K562 (cell line): ENCODE results near the gene PPP1R17. TPM values are rescaled to one million over a fixed set of nuclear protein-coding genes. Genes with fewer than 3 reads are reported as not detected.

Source experiments
- ATAC-seq: fragments of 200-7000 bp; cut with Tn5 transposase; 3 replicates; pipeline ENCODE4 v1.9.1; 2020; ENCODE audit warnings: moderate library complexity
- BruUV-seq: library from RNA; stranded (reverse); fragments of 400-500 nt; replicated peaks from 2 replicates; lab custom pipeline; 2021; lab: Mats Ljungman, UMichigan
- CTCF ChIA-PET: fragments of 300-600 bp; formaldehyde crosslinking; extraction: SDS; loops from one replicate; lab custom pipeline; 2021; ENCODE audit warnings: low intra/inter-chr PET ratio; lab: Yijun Ruan, JAX
- POLR2A ChIA-PET: fragments of 300-600, 350-650 bp; sonication (Branson Sonifier 250); formaldehyde crosslinking; extraction: SDS; loops from one replicate; lab custom pipeline; 2021; ENCODE audit warnings: antibody characterized with exemption, inconsistent platforms; lab: Yijun Ruan, JAX
- DNase-seq, 4 experiments: peaks; one replicate each; pipeline versions ENCODE4 v3.0.0 to v3.0.0-alpha.2; 2011 to 2018; ENCODE audit warnings: low spot score in 3 of 4, mixed read lengths in 3 of 4; ENCODE audit errors: extremely low read depth in 1 of 4
- FAIRE-seq: peaks from 2 replicates; lab custom pipeline; 2011; peaks lifted over from hg19 to GRCh38; lab: Jason Lieb, UNC
- H2AFZ ChIP-seq: 2 replicates; pipeline ENCODE4 v1.6.0; 2011; ENCODE audit warnings: low read depth, low read length, control low read depth, inconsistent platforms
- H3K27ac ChIP-seq: fragments of 200-600 bp; 3 replicates; pipeline ENCODE4 v1.8.0; 2011; ENCODE audit warnings: low read depth, mild to moderate bottlenecking, control low read depth, inconsistent platforms, low read length, moderate library complexity, mixed read lengths; ENCODE audit errors: extremely low read depth
- H3K27me3 ChIP-seq, 2 experiments: fragments of 300-600 bp in 1 of 2; 2 replicates in 1 of 2; 3 replicates in 1 of 2; pipeline versions ENCODE4 v1.6.0 to v1.8.0; 2011; ENCODE audit warnings: inconsistent platforms in 2 of 2, low read length in 2 of 2, mild to moderate bottlenecking in 1 of 2, mixed read lengths in 1 of 2, moderate library complexity in 1 of 2; ENCODE audit not compliant: control insufficient read depth in 2 of 2, insufficient read depth in 2 of 2
- H3K36me3 ChIP-seq: fragments of 300-600 bp; 3 replicates; pipeline ENCODE4 v1.8.0; 2011; ENCODE audit warnings: mild to moderate bottlenecking, low read length, inconsistent platforms; ENCODE audit not compliant: control insufficient read depth, insufficient read depth
- H3K4me1 ChIP-seq, 2 experiments: fragments of 200-600 bp in 1 of 2; replicated peaks in 1 of 2; 2 replicates in 1 of 2; 3 replicates in 1 of 2; pipeline versions ENCODE4 v1.5.1 to v1.8.0; 2011; ENCODE audit warnings: inconsistent platforms in 2 of 2, low read length in 2 of 2, mild to moderate bottlenecking in 1 of 2, mixed read lengths in 1 of 2, moderate library complexity in 1 of 2; ENCODE audit not compliant: control insufficient read depth in 2 of 2, insufficient read depth in 2 of 2
- H3K4me2 ChIP-seq: 2 replicates; pipeline ENCODE4 v1.6.1; 2011; ENCODE audit warnings: low read length, control low read depth, inconsistent platforms, mixed read lengths; ENCODE audit not compliant: insufficient read depth
- H3K4me3 ChIP-seq: fragments of 200-600 bp; sonication (generic), shearing (Covaris generic); 2 replicates; pipeline ENCODE4 v1.5.1; 2016; ENCODE audit warnings: control low read depth, inconsistent platforms
- H3K79me2 ChIP-seq: fragments of 200-600 bp; 3 replicates; pipeline ENCODE4 v1.8.0; 2011; ENCODE audit warnings: low read length, inconsistent platforms; ENCODE audit not compliant: control insufficient read depth, insufficient read depth
- H3K9ac ChIP-seq, 2 experiments: 2 replicates each; pipeline versions ENCODE4 v1.6.0 to v1.6.1; 2011; ENCODE audit warnings: low read depth in 2 of 2, low read length in 2 of 2, control low read depth in 1 of 2, inconsistent platforms in 1 of 2, mild to moderate bottlenecking in 1 of 2, mixed read lengths in 1 of 2; ENCODE audit not compliant: insufficient read depth in 1 of 2
- H3K9me1 ChIP-seq: one replicate; pipeline ENCODE4 v1.6.0; 2011; ENCODE audit warnings: inconsistent platforms, mild to moderate bottlenecking, low read length, moderate library complexity; ENCODE audit not compliant: control insufficient read depth, insufficient read depth
- H3K9me3 ChIP-seq: replicated peaks from 2 replicates; pipeline ENCODE4 v1.5.1; 2011; ENCODE audit warnings: low read depth, low read length, inconsistent platforms; ENCODE audit not compliant: control insufficient read depth, insufficient read depth
- H4K20me1 ChIP-seq: replicated peaks from 2 replicates; pipeline ENCODE4 v1.6.1; 2011; ENCODE audit warnings: low read length, inconsistent platforms, mixed read lengths; ENCODE audit not compliant: control insufficient read depth, insufficient read depth
- ADNP ChIP-seq: fragments of 200-800 bp; sonication (Bioruptor generic); IDR thresholded peaks from 2 replicates; pipeline ENCODE4 v1.6.1; 2016; ENCODE audit warnings: missing genetic modification characterization, missing compliant biosample characterization
- ARID4B ChIP-seq: sonication (generic); formaldehyde crosslinking; IDR thresholded peaks from 2 replicates; pipeline ENCODE4 v1.8.0; 2022; ENCODE audit warnings: mild to moderate bottlenecking, missing genetic modification reagents
- ARNT ChIP-seq, 2 experiments: fragments of 450-650 bp; IDR thresholded peaks; 2 replicates each; pipeline ENCODE4 v1.6.1; 2016; ENCODE audit warnings: mild to moderate bottlenecking in 1 of 2
- E2F6 ChIP-seq, 2 experiments: IDR thresholded peaks; 2 replicates each; pipeline ENCODE4 v1.6.1; 2011; ENCODE audit warnings: borderline replicate concordance in 1 of 2, control low read depth in 1 of 2, low read depth in 1 of 2, low read length in 1 of 2, mild to moderate bottlenecking in 1 of 2, mixed read lengths in 1 of 2, moderate library complexity in 1 of 2; ENCODE audit not compliant: insufficient read depth in 1 of 2, insufficient read length in 1 of 2, poor library complexity in 1 of 2, severe bottlenecking in 1 of 2; ENCODE audit errors: extremely low read depth in 1 of 2
- ESRRA ChIP-seq: fragments of 450-650 bp; IDR thresholded peaks from 2 replicates; pipeline ENCODE4 v1.6.1; 2014; ENCODE audit warnings: low read depth, mild to moderate bottlenecking, moderate library complexity, borderline replicate concordance
- FOXK1 ChIP-seq: sonication (generic); formaldehyde crosslinking; IDR thresholded peaks from 2 replicates; pipeline ENCODE4 v1.8.0; 2022; ENCODE audit warnings: missing genetic modification reagents, mild to moderate bottlenecking, borderline replicate concordance
- IFI16 ChIP-seq: fragments of 250-450 bp; sonication (Bioruptor Pico); IDR thresholded peaks from 2 replicates; pipeline ENCODE4 v2.1.2; 2022; ENCODE audit warnings: mild to moderate bottlenecking, inconsistent platforms
- MBD2 ChIP-seq: sonication (generic); IDR thresholded peaks from 2 replicates; pipeline ENCODE4 v1.6.1; 2016; ENCODE audit warnings: low read depth, borderline replicate concordance
- NCOA4 ChIP-seq: fragments of 450-650 bp; IDR thresholded peaks from 2 replicates; pipeline ENCODE4 v1.6.1; 2018; ENCODE audit warnings: mild to moderate bottlenecking; ENCODE audit not compliant: partially characterized antibody
- NKRF ChIP-seq: fragments of 450-650 bp; IDR thresholded peaks from 2 replicates; pipeline ENCODE4 v1.6.1; 2016; ENCODE audit warnings: borderline replicate concordance
- PATZ1 ChIP-seq: fragments of 250-450 bp; sonication (Bioruptor Pico); IDR thresholded peaks from 2 replicates; pipeline ENCODE4 v1.5.0; 2020; ENCODE audit warnings: mild to moderate bottlenecking, borderline replicate concordance
- ZFP36 ChIP-seq: fragments of 150-350 bp; IDR thresholded peaks from 2 replicates; pipeline ENCODE4 v1.6.1; 2018; ENCODE audit warnings: low read length, low read depth; ENCODE audit not compliant: partially characterized antibody
- ZNF274 ChIP-seq: IDR thresholded peaks from 2 replicates; pipeline ENCODE4 v1.6.1; 2011; ENCODE audit warnings: low read depth, mild to moderate bottlenecking, low read length, moderate library complexity, borderline replicate concordance
- WGBS: fragments of 100-300 bp; shearing (Covaris generic); methylation state at CpG from one replicate; pipeline ENCODE4 v1.1.6; 2016; ENCODE audit warnings: low coverage, mixed read lengths; ENCODE audit not compliant: insufficient coverage; ENCODE audit errors: missing lambda C conversion rate; 5-methylcytosine and 5-hydroxymethylcytosine counted together
- in situ Hi-C: fragments of 300-500 bp; cut with MboI; formaldehyde crosslinking; loops from 4 replicates; pipeline ENCODE4 v1.15.0; 2018; ENCODE audit warnings: inconsistent platforms, mixed read lengths
- intact Hi-C: fragments of 100-400 bp; cut with micrococcal nuclease; formaldehyde crosslinking; loops from 2 replicates; pipeline ENCODE4 v1.14.2; 2022
- polyA plus RNA-seq, 8 experiments: library from polyadenylated mRNA; depleted of rRNA in 4 of 8; stranded (reverse) in 5 of 8; unstranded in 3 of 8; fragments of >200 nt; fragmentation: Nextera tagmentation in 2 of 8; fragmentation: Illumina TruSeq in 1 of 8; extraction: Ambion mirVana in 2 of 8; extraction: Trizol in 1 of 8; gene quantifications; 2 replicates each; pipeline versions ENCODE4 v1.2.1 to v1.2.3, GENCODE V29; 2011 to 2014; ENCODE audit warnings: inconsistent platforms in 1 of 8, missing spikeins in 1 of 8
- total RNA-seq, 7 experiments: library from RNA; depleted of rRNA in 6 of 7; stranded (reverse); fragments of >200 nt in 6 of 7; fragmentation: Illumina TruSeq in 2 of 7; extraction: Trizol in 2 of 7; gene quantifications; 2 replicates each; pipeline versions ENCODE4 v1.2.1 to v1.2.3, GENCODE V29; 2011 to 2021; ENCODE audit warnings: low replicate concordance in 1 of 7

Gene PPP1R17
- total and polyA plus RNA-seq, 9 of the 15 experiments (the other 6 are each of a cell fraction or from before 2014, with no cell fraction given), result not detected

- Histone ChIP-seq H2AFZ (no peak overlapping the region), H3K36me3 (no peaks in the 10 kb centered on the region), H3K9me3 (no peaks in the 10 kb centered on the region), H3K27me3 (peaks cover 2 to 6% of the 10 kb centered on the region in 2 experiments; a peak in 2 of 5 replicates), H3K27ac (no peak overlapping the region), H3K79me2 (no peaks in the 10 kb centered on the region), H3K4me3 (no peak overlapping the region), H3K9me1 (no peaks in the 10 kb centered on the region), H3K4me1 (no peaks in the 10 kb centered on the region), H4K20me1 (no peaks in the 10 kb centered on the region), H3K4me2 (no peak overlapping the region), H3K9ac (no peak overlapping the region)
- CTCF ChIA-PET, result no interaction called here
- FAIRE-seq, result no peak
- POLR2A ChIA-PET, result no interaction called here
- no peak for ATAC-seq
- WGBS, result 4% methylated on average over 3 of the region's 3 CpGs
- no TSS peak for BruUV-seq
- in situ Hi-C loops, result no loop called here
- DNase-seq, result no peak
- intact Hi-C loops, result no loop called here
- TF ChIP-seq NCOA4 (no peak), IFI16 (CRISPR knock-in tag) (no peak), ARNT (IDR thresholded peaks at IDR 0.05) (no peak), MBD2 (no peak), ADNP (tag) (no peak), ZNF274 (no peak), ARID4B (CRISPR knock-in tag) (no peak), PATZ1 (no peak), ZFP36 (no peak), ESRRA (no peak), E2F6 (IDR thresholded peaks at IDR 0.05; ENCODE audit: borderline replicate concordance in 1 of 2, extremely low read depth in 1 of 2, insufficient read depth in 1 of 2, insufficient read length in 1 of 2, low read depth in 1 of 2, low read length in 1 of 2, poor library complexity in 1 of 2, severe bottlenecking in 1 of 2) (no peak), NKRF (no peak), FOXK1 (no peak)
Measured at GRCh38 chr7:31702354-31702753, 15.3 kb downstream of the PPP1R17 start.
